ENCODE results near the gene ZNF33B.

ZNF33B gene

GRCh38 chr10:42551582-42552187, 86.7 kb downstream of the ZNF33B start:
- no peaks in the 10 kb centered on the region for H3K9me3 ChIP-seq (ENCODE audit: control insufficient read depth, insufficient read depth, low read length)
- H3K27me3 ChIP-seq (ENCODE audit: control insufficient read depth, insufficient read depth, low read length): peaks cover 5% of the 10 kb centered on the region
- no peaks in the 10 kb centered on the region for H3K4me1 ChIP-seq (ENCODE audit: control insufficient read depth, insufficient read depth, low read length)
- H3K4me3 ChIP-seq (ENCODE audit: low read depth, low read length): peak overlapping the region; percentile 84
- no peaks in the 10 kb centered on the region for H3K36me3 ChIP-seq (ENCODE audit: control insufficient read depth, insufficient read depth, low read length)
- peak overlapping the region; percentile 47 for H3K9ac ChIP-seq (ENCODE audit: low read depth, low read length)

DNA sequence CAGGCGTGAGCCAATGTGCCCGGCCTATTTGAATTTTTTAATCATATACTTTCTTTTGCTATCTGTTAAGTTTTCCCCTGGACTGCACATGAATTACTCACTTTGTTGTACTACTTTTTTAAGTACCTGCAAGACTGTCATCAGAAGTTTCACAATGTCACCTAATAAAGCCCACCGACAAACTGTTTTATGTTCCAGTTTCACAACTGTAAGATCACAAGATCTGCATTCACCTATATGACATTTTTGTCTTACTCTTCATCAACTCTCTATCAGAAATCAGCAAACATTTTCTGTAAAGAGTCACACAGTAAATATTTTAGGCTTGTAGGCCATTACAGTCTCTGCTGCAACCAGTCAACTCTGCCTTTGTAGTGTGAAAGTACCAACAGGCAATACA, 88.5 kb downstream of the ZNF33B start:
- H3K9me3 ChIP-seq (ENCODE audit: control insufficient read depth, insufficient read depth, low read length): no peaks in the 10 kb centered on the region
- no peaks in the 10 kb centered on the region for H3K4me1 ChIP-seq (ENCODE audit: control insufficient read depth, insufficient read depth, low read length)
- no peak overlapping the region for H3K4me3 ChIP-seq (ENCODE audit: low read depth, low read length)
- no peaks in the 10 kb centered on the region for H3K36me3 ChIP-seq (ENCODE audit: control insufficient read depth, insufficient read depth, low read length)
- H3K9ac ChIP-seq (ENCODE audit: low read depth, low read length): no peak overlapping the region
- H3K27me3 ChIP-seq (ENCODE audit: control insufficient read depth, insufficient read depth, low read length): peaks cover 5% of the 10 kb centered on the region

- H3K4me3 ChIP-seq (ENCODE audit: low read depth, low read length): no peak overlapping the region
- H3K36me3 ChIP-seq (ENCODE audit: control insufficient read depth, insufficient read depth, low read length): no peaks in the 10 kb centered on the region
- H3K9me3 ChIP-seq (ENCODE audit: control insufficient read depth, insufficient read depth, low read length): no peaks in the 10 kb centered on the region
- peaks cover 4% of the 10 kb centered on the region for H3K27me3 ChIP-seq (ENCODE audit: control insufficient read depth, insufficient read depth, low read length)
- no peak overlapping the region for H3K9ac ChIP-seq (ENCODE audit: low read depth, low read length)
- H3K4me1 ChIP-seq (ENCODE audit: control insufficient read depth, insufficient read depth, low read length): no peaks in the 10 kb centered on the region
Observed at GRCh38 chr10:42548254-42548653, 90.1 kb downstream of the ZNF33B start.

- Histone ChIP-seq H3K4me3 (ENCODE audit: low read depth, low read length) (no peak overlapping the region), H3K27me3 (ENCODE audit: control insufficient read depth, insufficient read depth, low read length) (no peaks in the 10 kb centered on the region), H3K4me1 (ENCODE audit: control insufficient read depth, insufficient read depth, low read length) (no peaks in the 10 kb centered on the region), H3K36me3 (ENCODE audit: control insufficient read depth, insufficient read depth, low read length) (no peaks in the 10 kb centered on the region), H3K9me3 (ENCODE audit: control insufficient read depth, insufficient read depth, low read length) (no peaks in the 10 kb centered on the region), H3K9ac (ENCODE audit: low read depth, low read length) (no peak overlapping the region)
Observed at GRCh38 chr10:42544945-42545344, 93.4 kb downstream of the ZNF33B start.

- H3K9me3 ChIP-seq (ENCODE audit: control insufficient read depth, insufficient read depth, low read length): peaks cover 9% of the 10 kb centered on the region
- no peak overlapping the region for H3K9ac ChIP-seq (ENCODE audit: low read depth, low read length)
- H3K4me3 ChIP-seq (ENCODE audit: low read depth, low read length): no peak overlapping the region
Observed at GRCh38 chr10:42543840-42544372, 94.5 kb downstream of the ZNF33B start.

More at GRCh38 chr10:42543840-42544372, 94.5 kb downstream of the ZNF33B start:
- H3K36me3 ChIP-seq (ENCODE audit: control insufficient read depth, insufficient read depth, low read length): peaks cover 3% of the 10 kb centered on the region
- no peaks in the 10 kb centered on the region for H3K27me3 ChIP-seq (ENCODE audit: control insufficient read depth, insufficient read depth, low read length)
- H3K4me1 ChIP-seq (ENCODE audit: control insufficient read depth, insufficient read depth, low read length): no peaks in the 10 kb centered on the region

All from iPS-15b (cell line).